Measurements from ENCODE around the gene ADAMTS8.
A peak's percentile ranks its signal among the peaks of the same experiment; 100 is the strongest.

ADAMTS8 gene

DNA sequence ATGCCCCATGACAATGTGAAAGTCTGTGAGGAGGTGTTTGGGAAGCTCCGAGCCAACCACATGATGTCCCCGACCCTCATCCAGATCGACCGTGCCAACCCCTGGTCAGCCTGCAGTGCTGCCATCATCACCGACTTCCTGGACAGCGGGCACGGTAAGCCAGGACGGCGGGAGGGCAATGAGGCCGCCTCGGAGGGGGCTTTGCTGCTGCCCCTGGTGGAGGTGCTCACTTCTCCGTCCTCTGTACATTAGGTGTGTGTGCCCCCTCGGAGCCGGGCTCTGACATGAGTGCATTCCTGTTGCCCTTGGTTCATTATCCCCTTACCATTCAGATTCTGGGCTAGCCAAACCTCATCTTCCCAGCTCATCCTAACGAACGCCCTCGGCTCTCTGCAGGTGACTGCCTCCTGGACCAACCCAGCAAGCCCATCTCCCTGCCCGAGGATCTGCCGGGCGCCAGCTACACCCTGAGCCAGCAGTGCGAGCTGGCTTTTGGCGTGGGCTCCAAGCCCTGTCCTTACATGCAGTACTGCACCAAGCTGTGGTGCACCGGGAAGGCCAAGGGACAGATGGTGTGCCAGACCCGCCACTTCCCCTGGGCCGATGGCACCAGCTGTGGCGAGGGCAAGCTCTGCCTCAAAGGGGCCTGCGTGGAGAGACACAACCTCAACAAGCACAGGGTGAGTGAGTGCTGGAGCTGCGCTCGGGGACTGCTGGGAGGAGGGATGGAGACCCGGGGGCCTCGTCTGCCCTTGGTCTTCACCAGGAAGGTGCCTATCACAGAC lies 33.9 kb upstream of the ADAMTS8 start:
- no peak for DNase-seq

DNA sequence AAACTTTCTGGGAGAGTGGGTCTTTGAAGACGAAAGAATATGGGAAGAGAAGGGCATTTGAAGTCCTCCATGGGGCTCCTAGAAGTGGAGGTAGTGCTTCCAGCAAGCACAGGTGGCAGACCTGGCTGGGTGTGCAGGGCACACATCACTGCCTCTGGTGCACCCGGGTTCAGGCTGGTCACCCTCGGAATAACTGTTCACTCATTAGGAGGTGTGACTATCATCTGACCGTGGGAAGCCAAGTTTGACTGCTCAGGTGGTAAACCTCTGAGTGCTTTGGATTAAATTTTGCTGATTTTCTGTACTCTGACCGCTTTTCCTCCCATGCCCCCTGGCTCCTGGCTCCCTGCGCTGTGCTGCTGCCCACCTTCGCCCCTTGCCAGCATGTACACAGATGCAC lies 31.1 kb upstream of the ADAMTS8 start:
- DNase-seq: no peak

DNA sequence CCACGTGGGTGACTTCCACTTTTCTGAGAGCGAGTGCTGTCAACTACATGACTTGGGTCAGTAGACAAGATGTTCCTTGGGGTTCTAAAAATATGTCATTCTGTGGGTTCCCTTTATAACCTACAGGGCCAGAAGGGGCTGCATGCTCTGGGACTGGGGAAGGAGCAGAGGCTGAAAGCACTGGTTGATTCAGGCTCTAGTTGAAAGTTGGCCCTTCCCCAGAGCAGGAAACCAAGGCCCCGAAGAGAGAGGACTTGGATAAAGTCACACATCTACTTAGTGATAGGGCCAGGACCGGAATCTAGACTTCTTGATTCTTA lies 30.0 kb upstream of the ADAMTS8 start:
- DNase-seq: no peak

DNA sequence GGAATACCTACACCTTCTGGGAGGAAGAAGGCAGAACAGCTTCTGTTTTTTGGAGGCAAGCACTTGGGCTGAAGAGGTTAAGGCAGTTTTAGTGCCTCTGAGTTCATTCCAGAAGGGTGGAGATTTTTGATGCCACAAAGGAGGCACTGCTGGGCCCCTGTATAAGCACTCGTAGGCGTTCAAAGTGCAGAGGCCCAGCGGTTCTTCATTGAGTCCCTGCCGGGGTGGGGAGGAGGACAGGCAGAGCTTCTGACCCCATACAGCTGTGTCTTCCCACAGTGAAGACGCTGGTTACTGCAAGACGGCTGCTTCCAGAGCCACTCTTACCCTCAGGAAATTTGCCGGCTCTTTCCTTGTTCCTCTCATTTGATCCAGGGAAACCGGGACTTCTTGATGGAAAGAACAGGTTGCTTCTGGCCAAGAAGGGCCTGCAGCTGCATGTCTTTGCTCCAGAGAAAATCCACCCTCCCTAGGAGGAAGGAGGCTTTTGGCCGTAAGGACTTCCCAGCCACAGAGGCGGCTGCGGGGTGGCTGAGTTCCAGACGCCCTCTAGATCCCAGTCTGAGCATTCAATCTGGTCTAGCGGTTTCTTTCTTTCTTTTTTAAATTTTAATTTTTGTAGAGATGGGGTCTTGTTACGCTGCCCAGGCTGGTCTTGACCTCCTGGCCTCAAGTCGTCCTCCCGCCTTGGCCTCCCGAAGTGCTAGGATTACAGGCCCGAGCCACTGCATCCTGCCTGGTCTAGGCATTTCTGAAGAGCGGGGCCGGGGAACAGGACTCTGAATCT lies 29.4 kb upstream of the ADAMTS8 start:
- no peak for DNase-seq

DNA sequence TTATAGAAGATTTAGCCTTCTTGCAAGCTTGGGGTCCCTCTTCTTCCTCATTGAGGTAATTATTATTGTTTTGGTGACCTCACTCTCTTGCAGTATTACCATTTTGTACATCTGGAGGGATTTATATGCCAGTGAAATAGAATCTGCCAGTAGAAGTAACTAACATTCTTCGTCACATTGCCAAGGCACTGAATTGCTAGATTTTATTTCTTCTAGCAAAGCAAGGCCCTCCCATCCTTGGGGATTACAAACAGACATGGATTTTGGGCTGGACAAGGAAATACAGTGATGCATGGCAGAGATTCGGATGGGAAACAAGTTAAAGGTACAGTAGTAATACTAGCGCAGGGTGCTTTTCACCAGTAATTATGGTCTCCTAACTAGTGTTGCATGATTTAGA lies 27.9 kb upstream of the ADAMTS8 start:
- no peak for DNase-seq

DNA sequence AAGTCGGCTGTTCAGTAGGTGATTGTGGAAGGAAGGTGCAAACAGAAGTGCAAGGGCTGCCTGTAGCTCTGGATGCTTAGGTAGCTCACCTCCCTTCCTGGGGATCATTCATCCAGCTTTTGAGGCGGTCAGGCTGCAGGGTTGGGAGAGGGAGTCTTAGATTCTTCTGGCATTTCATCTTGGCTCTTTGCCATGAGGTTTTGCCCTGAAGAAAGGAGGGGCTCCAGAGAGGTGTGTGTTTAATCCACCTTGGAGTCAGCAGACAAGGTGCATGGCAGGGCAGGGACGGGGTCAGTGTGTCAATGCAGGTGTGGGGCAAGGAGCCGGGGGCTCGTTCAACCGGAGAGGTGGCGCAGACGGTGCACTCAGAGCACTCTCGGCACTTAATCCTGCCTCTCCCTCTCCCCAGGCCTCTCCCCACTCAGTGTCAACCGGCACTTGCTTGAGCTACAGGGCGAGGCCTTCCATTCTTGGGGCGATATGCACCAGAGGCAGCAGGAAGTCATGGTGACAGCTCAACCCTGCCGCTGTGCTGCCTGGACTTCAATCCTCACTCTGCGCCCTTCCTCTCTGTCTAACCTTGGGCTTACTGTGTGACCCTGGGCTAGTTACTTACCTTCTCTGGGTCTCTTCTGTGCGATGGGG lies 27.2 kb upstream of the ADAMTS8 start:
- DNase-seq: no peak

DNA sequence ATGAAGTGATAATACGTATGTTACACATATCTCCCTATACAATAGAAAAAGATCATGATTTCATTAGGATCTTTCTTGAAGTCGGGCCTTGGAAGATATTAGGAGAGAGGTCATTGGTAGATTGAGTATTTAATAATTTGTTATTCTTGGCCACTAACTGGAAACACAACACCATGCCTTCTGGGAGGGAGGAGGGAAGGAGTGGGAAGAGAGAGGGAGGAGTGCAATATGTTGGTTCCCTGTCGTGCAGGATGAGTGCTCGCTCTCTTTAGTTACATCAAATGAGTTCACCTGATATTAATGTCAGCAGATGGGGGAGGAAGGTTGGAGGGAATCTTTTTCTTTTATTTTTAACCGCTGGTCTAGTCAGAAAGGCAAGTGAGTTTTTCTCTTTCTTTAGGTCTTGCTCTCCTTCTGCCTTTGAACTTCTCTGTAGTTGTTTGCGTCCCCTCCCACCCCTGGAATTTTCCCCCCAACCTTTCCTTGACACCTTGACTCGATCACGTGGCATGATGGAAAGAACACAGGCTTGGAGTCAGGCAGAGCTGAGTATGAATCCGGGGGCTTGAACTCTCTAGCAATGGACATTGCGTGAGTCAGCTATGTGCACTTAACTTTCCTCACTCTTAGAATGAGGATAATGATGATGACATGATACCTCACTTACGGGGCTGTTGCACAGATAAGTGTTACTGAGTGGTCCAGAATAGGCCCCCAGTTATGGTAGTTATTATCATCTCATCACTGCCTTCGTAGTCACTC lies 26.3 kb upstream of the ADAMTS8 start:
- DNase-seq: no peak

DNA sequence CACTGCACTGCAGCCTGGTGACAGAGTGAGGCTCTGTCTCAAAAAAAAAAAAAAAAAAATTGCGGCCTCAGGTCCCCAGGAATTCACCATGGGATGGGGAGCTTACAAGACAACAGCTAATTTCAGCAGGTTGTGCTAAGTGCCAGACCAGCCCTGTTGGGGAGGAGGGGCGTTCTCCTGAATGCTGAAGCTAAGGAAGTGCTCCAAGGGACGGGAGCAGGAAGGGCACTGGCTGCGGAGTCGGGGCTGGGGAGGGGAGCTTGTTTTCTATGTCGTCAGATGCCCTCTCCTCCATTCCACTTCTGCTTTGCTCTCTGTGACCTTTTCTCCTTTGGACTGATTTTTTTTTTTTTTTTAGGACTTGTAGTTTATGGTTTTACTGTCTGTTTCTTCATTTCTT lies 24.5 kb upstream of the ADAMTS8 start:
- no peak for DNase-seq

DNA sequence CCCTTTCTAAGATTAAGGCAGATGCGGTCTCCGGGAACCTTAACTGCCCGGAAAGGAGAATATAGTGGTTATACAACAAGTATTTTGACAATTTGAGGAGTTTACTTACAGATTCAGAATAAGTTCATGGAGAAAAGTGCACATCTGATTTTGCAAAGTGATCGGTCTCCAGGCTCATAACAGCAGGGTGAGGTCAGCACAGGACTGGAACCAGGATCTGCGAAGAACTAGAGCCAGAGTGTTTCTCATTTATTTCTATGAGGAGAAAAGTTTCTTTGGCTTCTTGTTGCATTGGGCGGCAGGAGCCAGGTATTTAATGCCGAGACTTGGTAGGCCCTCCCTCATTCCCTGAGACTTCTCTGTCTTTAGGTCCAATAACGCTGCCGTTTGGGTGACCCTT lies 23.8 kb upstream of the ADAMTS8 start:
- no peak for DNase-seq

DNA sequence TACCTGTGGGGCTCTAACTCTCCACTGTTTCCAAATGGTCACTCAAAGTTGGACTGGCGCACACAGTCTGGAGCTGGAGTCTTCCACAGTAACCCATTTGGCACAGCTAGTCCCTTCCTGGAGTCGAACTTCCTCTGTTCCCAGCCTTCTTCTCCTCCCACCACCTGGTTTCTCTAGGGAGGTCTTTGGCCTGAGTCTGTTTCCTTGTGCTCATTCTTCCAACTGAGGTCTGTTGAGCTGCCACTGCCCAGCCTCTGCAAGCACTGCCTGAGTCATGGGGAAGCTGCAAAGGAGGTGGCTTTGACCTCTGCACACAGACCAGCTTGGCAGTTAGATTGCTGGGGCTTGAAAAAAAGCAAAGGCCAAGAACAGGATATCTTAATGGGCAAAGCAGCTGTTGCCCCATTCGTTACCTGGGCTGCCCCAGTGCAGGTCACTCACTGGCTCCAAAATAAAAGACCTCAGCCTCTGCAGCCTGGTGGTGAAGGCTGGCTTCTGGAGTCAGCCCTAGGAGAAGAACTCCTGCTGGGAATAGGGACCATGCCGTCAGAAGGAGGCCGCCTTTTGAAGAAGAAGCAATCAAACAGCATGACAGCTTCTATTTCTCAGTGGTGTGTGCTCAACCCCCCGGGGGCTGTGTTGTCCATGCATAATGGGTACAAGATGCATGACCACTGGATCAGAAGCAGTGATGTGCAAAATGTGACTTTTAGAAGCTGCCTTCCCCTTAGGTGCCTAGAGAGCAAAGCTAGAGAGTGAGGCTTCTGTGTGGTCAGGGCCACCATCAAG lies 23.0 kb upstream of the ADAMTS8 start:
- DNase-seq: no peak

DNA sequence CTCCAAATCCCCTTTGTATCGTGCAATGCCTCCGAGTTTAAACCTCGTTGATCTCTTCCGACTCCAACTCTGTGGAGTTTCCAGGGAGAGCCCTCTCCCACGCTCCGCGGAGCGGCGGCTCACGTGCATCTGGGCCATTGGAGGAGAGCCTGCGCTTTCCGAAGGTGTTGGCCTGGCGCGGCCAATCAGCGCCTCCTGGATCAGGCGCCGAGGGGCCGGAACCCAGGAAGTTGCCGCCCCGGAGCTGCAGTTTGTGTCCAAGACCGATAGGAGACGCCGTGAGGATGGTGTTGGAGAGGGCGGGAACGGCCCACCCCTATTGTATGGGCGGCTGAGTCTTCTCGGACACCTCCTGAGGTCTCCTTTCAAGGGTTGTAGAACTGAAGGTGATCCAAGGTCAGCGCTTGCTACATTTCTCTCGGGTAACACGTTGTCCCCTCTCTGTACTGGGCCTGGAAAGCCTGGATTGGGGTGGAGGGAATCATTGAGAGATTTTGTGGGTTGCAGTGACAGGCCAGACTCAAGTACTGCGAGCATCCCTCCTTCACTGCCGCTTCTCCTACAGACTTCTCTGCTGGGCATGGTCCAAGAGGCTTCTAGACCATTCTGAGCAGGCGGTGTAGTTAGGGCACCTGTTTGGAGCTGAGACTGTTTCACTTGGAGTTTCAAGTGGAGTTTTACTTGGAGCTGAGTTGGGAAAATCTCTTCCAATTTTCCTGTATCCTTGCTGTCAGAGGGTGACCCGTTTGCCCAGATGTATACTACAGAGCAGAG lies 21.8 kb upstream of the ADAMTS8 start:
- DNase-seq: no peak

DNA sequence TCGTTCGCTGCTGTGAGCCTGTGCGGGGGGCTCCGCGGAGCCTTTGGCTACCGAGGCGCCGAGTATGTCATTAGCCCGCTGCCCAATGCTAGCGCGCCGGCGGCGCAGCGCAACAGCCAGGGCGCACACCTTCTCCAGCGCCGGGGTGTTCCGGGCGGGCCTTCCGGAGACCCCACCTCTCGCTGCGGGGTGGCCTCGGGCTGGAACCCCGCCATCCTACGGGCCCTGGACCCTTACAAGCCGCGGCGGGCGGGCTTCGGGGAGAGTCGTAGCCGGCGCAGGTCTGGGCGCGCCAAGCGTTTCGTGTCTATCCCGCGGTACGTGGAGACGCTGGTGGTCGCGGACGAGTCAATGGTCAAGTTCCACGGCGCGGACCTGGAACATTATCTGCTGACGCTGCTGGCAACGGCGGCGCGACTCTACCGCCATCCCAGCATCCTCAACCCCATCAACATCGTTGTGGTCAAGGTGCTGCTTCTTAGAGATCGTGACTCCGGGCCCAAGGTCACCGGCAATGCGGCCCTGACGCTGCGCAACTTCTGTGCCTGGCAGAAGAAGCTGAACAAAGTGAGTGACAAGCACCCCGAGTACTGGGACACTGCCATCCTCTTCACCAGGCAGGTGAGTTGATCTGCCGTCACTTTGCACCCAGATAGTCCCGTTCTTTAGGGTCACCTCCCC lies 21.0 kb upstream of the ADAMTS8 start:
- no peak for DNase-seq

DNA sequence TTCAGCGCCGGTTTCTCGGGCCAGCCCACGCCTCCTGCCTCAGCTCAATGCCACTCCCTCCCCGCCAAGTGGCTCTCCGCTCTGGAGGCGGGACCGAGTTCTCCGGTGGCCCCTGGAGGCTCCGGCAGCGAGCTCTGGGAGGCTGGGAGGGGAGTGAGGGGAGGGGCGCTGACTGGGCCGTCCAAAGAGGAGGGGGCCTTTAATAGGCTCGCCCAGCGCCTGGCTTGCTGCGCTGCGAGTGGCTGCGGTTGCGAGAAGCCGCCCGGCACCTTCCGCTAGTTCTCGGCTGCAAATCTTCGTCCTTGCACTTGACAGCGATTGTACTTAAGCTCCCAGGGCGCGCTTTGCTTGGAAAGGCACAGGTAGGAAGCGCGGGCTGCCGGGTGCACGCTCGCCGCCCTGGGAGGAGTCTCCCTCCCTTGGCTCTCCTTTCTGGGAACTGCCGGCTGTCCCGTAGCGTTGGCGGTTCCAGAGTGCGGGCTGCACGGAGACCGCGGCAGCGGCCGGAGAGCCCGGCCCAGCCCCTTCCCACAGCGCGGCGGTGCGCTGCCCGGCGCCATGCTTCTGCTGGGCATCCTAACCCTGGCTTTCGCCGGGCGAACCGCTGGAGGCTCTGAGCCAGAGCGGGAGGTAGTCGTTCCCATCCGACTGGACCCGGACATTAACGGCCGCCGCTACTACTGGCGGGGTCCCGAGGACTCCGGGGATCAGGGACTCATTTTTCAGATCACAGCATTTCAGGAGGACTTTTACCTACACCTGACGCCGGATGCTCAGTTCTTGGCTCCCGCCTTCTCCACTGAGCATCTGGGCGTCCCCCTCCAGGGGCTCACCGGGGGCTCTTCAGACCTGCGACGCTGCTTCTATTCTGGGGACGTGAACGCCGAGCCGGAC lies 20.3 kb upstream of the ADAMTS8 start, which contains the start of gene ADAMTS15:
ADAMTS15 (plus strand) TSS at position 230 of the 894 bp plus-strand sequence; CDS start at position 559, 329 bp downstream.
- peak; percentile 92 for DNase-seq

DNA sequence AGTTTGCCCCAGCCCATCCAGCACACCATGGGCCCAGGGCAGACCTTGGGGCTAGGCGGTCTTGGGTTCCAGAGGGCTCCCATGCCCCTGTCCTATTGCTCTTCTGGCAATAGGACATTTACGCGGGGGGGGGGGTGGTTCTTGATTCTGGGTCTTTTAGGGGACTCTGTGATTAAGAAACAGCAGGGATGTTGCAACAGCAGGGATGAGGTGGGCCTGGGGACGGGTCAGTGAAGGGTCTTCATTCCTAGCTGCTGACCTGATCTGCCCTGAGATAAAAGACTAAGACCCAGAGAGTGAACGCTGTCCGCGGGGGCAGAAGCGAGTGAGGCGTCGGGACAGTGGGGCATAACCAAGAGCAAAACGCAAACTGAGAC lies 19.6 kb upstream of the ADAMTS8 start:
- no peak for DNase-seq

DNA sequence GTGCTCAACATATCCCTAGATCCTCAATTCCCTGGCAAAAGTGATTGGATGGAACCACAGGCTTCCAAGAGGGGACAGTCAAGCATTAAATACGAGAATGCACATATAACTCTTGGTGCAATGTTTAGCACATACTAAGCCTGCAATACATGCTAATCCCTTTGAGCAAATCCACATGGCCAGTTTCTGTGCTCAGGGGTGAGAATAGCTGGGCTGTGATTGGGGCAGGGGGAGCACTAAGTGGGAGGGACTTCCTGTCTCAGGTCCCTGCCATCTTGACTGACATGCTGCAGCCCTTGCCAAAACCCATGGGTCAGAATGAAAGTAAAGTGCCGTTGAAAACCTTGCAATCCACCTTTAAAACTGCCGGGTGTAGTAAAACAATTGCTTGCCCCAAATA lies 17.4 kb upstream of the ADAMTS8 start:
- no peak for DNase-seq

DNA sequence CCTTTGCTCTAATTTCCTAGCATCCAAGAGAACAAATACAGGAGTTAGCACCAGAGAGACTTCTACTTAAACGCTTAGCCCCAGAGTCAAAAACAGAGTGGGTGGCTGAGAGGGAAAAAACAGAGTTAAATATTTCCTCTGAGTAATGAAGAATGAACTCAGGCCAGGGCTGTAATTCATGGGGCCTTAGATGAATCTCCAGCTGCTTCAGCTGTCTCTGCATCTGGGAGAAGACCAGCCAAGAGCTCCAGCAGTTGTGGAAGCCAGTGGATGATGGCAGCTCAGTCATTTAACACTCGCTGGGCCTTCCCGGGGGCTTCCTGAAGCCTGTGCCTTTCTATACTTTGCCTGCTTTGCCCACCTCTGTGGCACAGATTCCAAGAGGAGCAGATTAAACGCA lies 14.3 kb upstream of the ADAMTS8 start:
- no peak for DNase-seq

DNA sequence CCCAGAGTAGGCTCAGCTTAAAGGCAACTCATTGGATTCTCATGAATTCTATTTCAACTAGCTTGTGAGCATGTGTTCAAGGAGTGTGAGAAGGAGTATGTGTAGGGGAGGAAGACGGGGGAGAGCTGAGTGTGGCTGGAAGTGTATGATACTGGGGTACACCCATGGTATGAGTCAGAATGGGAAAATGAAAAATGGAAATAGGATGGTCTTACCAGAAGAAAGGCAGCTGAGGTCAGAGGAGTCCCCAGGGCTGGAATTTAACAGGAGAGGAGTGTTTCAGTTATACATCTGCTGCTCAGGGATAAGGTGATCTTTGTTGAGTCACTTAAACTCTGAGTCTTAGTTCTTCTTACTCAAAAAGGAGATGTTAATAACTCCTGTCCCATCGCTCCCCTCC lies 13.3 kb upstream of the ADAMTS8 start:
- no peak for DNase-seq

DNA sequence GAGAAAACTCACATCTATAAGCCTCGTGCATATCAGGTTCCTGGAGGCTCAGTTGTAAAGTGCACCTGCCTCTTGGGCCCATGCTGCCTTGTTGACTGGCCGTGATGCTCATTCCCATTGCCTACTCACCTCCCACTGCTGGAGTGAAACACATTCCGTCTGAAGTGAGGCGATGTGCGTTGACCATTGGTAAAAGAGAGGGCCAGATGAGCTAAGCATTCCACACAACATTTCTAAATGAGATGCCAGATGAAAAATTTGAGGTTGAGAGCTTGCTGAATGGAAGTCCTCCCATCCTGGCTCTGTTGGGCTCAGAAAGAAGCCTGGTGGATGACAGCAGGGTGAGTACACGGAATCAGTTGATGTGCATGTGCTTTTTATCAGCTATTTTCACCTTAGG lies 11.5 kb upstream of the ADAMTS8 start:
- no peak for DNase-seq

DNA sequence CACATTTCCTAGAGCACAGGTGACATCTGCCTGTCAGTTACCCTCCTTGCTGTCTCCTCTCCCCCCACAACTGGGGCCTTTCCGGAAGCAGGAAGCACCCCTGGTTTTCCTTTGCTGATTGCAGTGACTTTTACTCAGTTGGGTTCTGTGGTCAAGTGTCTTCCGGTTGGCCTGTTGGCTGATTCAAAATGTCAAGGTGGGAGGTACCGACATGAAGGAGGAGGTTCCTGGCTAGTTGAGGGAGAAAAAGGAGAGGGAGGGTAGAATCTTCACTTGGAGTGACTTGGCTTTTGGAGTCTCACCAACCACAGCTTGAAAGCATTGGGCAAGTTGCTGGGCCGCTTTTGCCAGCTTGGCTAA lies 10.7 kb upstream of the ADAMTS8 start:
- no peak for DNase-seq
